Right lobe of liver (tissue), 6 donors: ENCODE measurements around the gene DISP3. TPM values are rescaled to one million over a fixed set of nuclear protein-coding genes. Genes with fewer than 3 reads are reported as not detected.
A peak's percentile ranks its signal among the peaks of the same experiment; 100 is the strongest.

ENCODE experiments used
- ATAC-seq, 4 donors: fragments of 200-7000 bp; cut with Tn5 transposase; one replicate each; pipeline ENCODE4 v1.9.1; 2020; ENCODE audit warnings: mild to moderate bottlenecking in 4 of 4, moderate library complexity in 4 of 4
- DNase-seq, 3 donors: peaks; one replicate each; pipeline ENCODE4 v3.0.0-alpha.2; 2020
- H3K27ac ChIP-seq, 3 donors: fragments of 200-600 bp; one replicate each; pipeline ENCODE4 v1.8.0; 2022
- H3K27me3 ChIP-seq, 2 donors: fragments of 200-600 bp; one replicate each; pipeline ENCODE4 v1.8.0; 2022
- H3K36me3 ChIP-seq, 4 donors: fragments of 200-600 bp; sonication (generic) in 1 of 4; one replicate each; pipeline versions ENCODE4 v1.5.1 to v1.8.0; 2017 to 2022; ENCODE audit warnings: control low read depth in 1 of 4
- H3K4me1 ChIP-seq, 4 donors: fragments of 200-600 bp; sonication (generic) in 1 of 4; one replicate each; pipeline versions ENCODE4 v1.5.1 to v1.8.0; 2017 to 2022; ENCODE audit warnings: control low read depth in 1 of 4
- H3K4me3 ChIP-seq, 3 donors: fragments of 200-600 bp; one replicate each; pipeline ENCODE4 v1.8.0; 2022
- H3K9me3 ChIP-seq, 4 donors: fragments of 200-600 bp; sonication (generic) in 1 of 4; one replicate each; pipeline versions ENCODE4 v1.5.1 to v1.8.0; 2017 to 2022; ENCODE audit warnings: control low read depth in 1 of 4
- CTCF ChIP-seq, 4 donors: fragments of 200-600 bp in 3 of 4; fragments of 450-650 bp in 1 of 4; IDR thresholded peaks; one replicate each; pipeline versions ENCODE4 v1.5.1 to v1.8.0; 2016 to 2022; ENCODE audit warnings: antibody characterized with exemption in 4 of 4, mild to moderate bottlenecking in 2 of 4
- POLR2A ChIP-seq: fragments of 450-650 bp; IDR thresholded peaks from one replicate; pipeline ENCODE4 v1.6.1; 2017; ENCODE audit warnings: antibody characterized with exemption, mild to moderate bottlenecking
- WGBS: methylation state at CpG from one replicate; pipeline ENCODE4 v1.1.6; 2018; ENCODE audit warnings: low coverage, low lambda C conversion rate; ENCODE audit not compliant: insufficient coverage; ENCODE audit errors: missing lambda C conversion rate; 5-methylcytosine and 5-hydroxymethylcytosine counted together
- intact Hi-C, 2 donors: fragments of 100-400 bp; cut with DNase I; formaldehyde crosslinking; loops; one replicate each; pipeline versions ENCODE4 v1.11.2 to v1.14.1; 2022
- total RNA-seq, 6 experiments: library from RNA; depleted of rRNA in 2 of 6; stranded (reverse); fragments of >200 nt in 2 of 6; fragmentation: NEBNext Ultra II Directional in 3 of 6; extraction: Animal tissue kit (Norgen Biotek cat#: 25700) in 3 of 6; gene quantifications; one replicate each; pipeline versions ENCODE4 v1.1.0 to v1.2.4, GENCODE V29; 2016 to 2023
- donor health status: DM: no; HTN: yes; CAD: no.
- donor health status: DM: no; HTN: no; CAD: no.
- donor health status: DM: no; HTN: no; CAD: no.
- donor health status: DM: no; HTN: yes; CAD: no.
- donor health status: DM: no; HTN: yes; CAD: no.

The DISP3 gene
- total RNA-seq, 6 experiments from 2014 or later = 0.06 TPM; not detected in 5

DNA sequence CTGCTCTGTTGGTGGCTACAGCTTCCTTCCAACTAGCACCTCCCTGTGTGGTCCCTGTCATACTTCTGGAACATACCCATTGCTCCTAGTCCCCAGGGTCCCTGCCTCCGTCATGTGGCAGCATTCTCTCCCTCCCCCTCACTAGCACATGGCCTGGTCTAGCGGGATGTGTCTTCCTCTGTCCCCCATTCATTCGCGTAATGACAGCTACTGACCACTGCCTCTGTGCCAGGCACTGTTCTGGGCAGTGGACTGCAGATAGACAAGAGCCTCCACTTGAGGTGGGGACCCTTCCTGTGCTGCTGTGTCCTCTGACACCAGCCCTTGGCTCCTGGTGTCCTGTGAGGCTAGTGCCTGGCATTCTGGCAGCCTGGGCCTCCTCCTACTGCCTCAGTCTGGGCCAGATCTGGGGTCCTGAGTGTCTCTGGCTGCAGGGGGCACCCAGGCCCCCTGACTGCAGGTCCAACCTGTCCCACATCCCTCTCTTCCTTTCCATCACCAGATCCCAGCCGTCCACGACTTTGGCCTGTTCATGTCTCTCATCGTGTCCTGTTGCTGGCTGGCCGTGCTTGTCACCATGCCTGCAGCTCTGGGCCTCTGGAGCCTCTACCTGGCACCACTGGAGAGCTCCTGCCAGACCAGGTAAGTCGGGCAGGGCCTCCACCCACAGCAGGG, 38.1 kb downstream of the DISP3 start:
- no peak overlapping the region for H3K27ac ChIP-seq
- 75% methylated on average over 9 of the region's 9 CpGs for WGBS
- no peaks in the 10 kb centered on the region for H3K4me1 ChIP-seq
- ATAC-seq = no peak
- intact Hi-C loops = no loop called here
- no peak for TF ChIP-seq CTCF (IDR thresholded peaks at IDR 0.05)
- TF ChIP-seq POLR2A = no peak
- DNase-seq = peak in 1 of 3 donors; percentile 36
- no peaks in the 10 kb centered on the region for H3K36me3 ChIP-seq
- no peak overlapping the region for H3K4me3 ChIP-seq
- H3K9me3 ChIP-seq = no peaks in the 10 kb centered on the region
- no peaks in the 10 kb centered on the region for H3K27me3 ChIP-seq

DNA sequence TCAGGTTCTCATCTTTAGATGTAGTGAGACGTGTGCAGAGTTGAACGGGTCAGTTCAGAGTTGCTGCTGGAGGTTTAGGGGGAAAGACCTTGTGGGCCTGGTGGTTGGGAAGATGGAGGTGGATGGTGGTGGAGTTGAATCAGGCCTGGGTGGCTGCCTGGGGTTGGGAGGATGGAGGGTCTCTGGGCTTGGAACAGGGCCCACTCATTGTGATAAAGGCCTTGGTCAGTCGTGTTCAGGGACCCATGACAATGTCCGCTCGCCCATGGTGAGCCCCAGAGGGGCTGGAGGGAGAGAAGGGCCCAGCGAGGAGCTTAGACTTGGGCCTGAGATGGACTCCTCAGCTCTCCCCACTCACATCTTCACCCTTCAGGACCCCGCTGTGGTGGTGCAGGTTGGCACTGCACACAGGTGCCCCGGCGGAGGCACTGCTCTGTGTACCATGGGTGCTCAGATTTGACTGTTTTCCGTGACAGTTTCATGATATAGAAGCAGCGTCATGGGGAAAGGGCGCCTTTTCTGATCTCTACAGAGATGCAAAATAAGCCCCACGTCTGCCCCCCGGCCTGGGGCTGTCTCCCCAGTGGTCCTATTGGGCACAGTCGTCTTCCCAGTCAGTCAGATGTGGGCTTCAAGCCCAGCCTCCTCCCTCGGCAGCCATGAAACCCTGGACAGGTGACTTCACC, 39.2 kb downstream of the DISP3 start:
- intact Hi-C loops = no loop called here
- Histone ChIP-seq H3K27me3 (no peaks in the 10 kb centered on the region), H3K27ac (no peak overlapping the region), H3K9me3 (no peaks in the 10 kb centered on the region), H3K36me3 (no peaks in the 10 kb centered on the region), H3K4me3 (no peak overlapping the region), H3K4me1 (no peaks in the 10 kb centered on the region)
- no peak for ATAC-seq
- WGBS = 33% methylated on average over 8 of the region's 16 CpGs
- DNase-seq = peak in 1 of 3 donors; percentile 25
- TF ChIP-seq CTCF (IDR thresholded peaks at IDR 0.05) (no peak), POLR2A (no peak)

DNA sequence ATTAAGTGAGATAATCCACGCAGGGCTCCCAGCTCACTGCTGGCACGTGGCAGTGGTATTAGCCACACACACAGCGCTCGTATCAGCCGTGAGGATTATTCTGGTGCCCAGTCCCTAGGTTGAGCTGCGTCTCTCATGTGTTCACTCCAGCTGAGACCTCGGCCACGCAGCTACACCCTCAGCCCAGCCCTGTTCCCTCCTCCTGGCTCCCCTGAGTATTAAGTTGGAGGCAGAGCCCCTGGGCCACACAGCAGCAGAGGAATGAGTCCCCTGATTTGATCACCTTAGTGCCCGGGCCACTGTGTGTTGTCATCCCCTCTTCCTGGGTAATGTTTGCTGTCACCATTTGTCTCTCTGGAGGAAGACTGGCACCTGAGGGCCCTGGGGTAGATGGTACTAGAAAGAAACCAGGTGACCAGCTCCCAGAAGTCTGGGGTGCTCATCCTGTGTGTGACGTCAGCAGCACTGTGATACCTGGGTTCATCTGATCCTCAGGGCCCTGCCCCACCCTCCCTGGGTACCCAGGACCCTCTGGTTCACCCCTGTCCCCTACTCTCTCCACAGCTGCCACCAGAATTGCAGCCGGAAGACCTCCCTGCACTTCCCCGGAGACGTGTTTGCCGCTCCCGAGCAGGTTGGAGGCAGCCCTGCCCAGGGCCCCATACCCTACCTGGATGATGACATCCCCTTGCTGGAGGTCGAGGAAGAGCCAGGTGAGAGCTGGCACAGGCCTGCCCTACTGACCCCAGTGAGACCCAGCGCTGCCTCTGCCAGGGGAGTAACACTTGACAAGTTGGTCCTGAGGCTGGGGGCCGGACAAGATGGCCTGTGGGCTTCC, 40.1 kb downstream of the DISP3 start:
- Histone ChIP-seq H3K9me3 (no peaks in the 10 kb centered on the region), H3K4me3 (no peak overlapping the region), H3K27ac (no peak overlapping the region), H3K27me3 (no peaks in the 10 kb centered on the region), H3K4me1 (no peaks in the 10 kb centered on the region), H3K36me3 (no peaks in the 10 kb centered on the region)
- DNase-seq (peak in 1 of 3 donors; percentile 36), ATAC-seq (no peak)
- intact Hi-C loops = no loop called here
- no peak for TF ChIP-seq POLR2A
- no peak for TF ChIP-seq CTCF (IDR thresholded peaks at IDR 0.05)
- WGBS = 38% methylated on average over 4 of the region's 18 CpGs

GRCh38 chr1:11519629-11520031, 40.7 kb downstream of the DISP3 start:
- H3K4me1 ChIP-seq = no peaks in the 10 kb centered on the region
- H3K27ac ChIP-seq = no peak overlapping the region
- no peaks in the 10 kb centered on the region for H3K9me3 ChIP-seq
- no peaks in the 10 kb centered on the region for H3K27me3 ChIP-seq
- no CpG with 5 or more reads among the region's 13 CpGs for WGBS
- DNase-seq = no peak
- no peak for ATAC-seq
- no peak for TF ChIP-seq CTCF (IDR thresholded peaks at IDR 0.05)
- no peak for TF ChIP-seq POLR2A
- intact Hi-C loops = no loop called here
- H3K4me3 ChIP-seq = no peak overlapping the region
- H3K36me3 ChIP-seq = no peaks in the 10 kb centered on the region
